Stimulated activated CD4-positive, alpha-beta T cell treated with anti-CD3 and anti-CD28 coated beads, Interleukin-2, amount 100 ng/mL, for 4 hours (primary cell): Measurements from ENCODE around the gene PARD6G.
"Not testable (repeated sequence)": the region's sequence is repeated elsewhere in the genome, so short reads cannot be mapped to it uniquely, and the experiment has no call there.

Source experiments
- DNase-seq: peaks from one replicate; pipeline ENCODE4 v3.0.0-alpha.2; 2020; ENCODE audit warnings: low read depth

PARD6G gene

GRCh38 chr18:80247393-80247841 lies at the start of gene PARD6G:
Gene PARD6G (minus strand): TSS chr18:80247514. CDS start chr18:80247348, 166 bp downstream.
- peak; percentile 21 for DNase-seq

- not testable (repeated sequence) for DNase-seq
Measured at GRCh38 chr18:80262241-80263033, 15.1 kb upstream of the PARD6G start.

- no peak for DNase-seq
Measured at GRCh38 chr18:80259610-80260009, 12.3 kb upstream of the PARD6G start.

GRCh38 chr18:80258640-80259039 lies 11.3 kb upstream of the PARD6G start:
- DNase-seq: no peak

GRCh38 chr18:80257579-80258543 lies 10.5 kb upstream of the PARD6G start:
- DNase-seq: peak; percentile 29

GRCh38 chr18:80254971-80255500 lies 7.7 kb upstream of the PARD6G start:
- no peak for DNase-seq

- DNase-seq: no peak
Measured at GRCh38 chr18:80253871-80254492, 6.7 kb upstream of the PARD6G start.

- DNase-seq: no peak
Measured at GRCh38 chr18:80253236-80253635, 5.9 kb upstream of the PARD6G start.

GRCh38 chr18:80252136-80252535 lies 4.8 kb upstream of the PARD6G start:
- DNase-seq: no peak

- no peak for DNase-seq
Measured at GRCh38 chr18:80251700-80252099, 4.4 kb upstream of the PARD6G start.

GRCh38 chr18:80250740-80251364 lies 3.5 kb upstream of the PARD6G start:
- DNase-seq: no peak

- DNase-seq: no peak
Measured at GRCh38 chr18:80249217-80250093, 2.1 kb upstream of the PARD6G start.

GRCh38 chr18:80246445-80247392 lies 595 bp downstream of the PARD6G start:
- DNase-seq: no peak

GRCh38 chr18:80245781-80246444 lies 1.4 kb downstream of the PARD6G start:
- DNase-seq: no peak

GRCh38 chr18:80244956-80245730 lies 2.2 kb downstream of the PARD6G start:
- DNase-seq: no peak

GRCh38 chr18:80244167-80244566 lies 3.1 kb downstream of the PARD6G start:
- DNase-seq: no peak

- no peak for DNase-seq
Measured at GRCh38 chr18:80243204-80243603, 4.1 kb downstream of the PARD6G start.
